HCT116 (cell line): ENCODE measurements around the gene DRD3. TPM values are rescaled to one million over a fixed set of nuclear protein-coding genes. Genes with fewer than 3 reads are reported as not detected.

Experiments
- ATAC-seq: fragments of 200-7000 bp; cut with Tn5 transposase; 2 replicates; pipeline ENCODE4 v1.9.1; 2020; ENCODE audit warnings: mild to moderate bottlenecking, moderate library complexity
- BruUV-seq: library from RNA; stranded (reverse); fragments of 400-500 nt; replicated peaks from 2 replicates; lab custom pipeline; 2021; lab: Mats Ljungman, UMichigan
- CTCF ChIA-PET: fragments of 300-600 bp; sonication (Branson Sonifier 250); formaldehyde crosslinking; loops from one replicate; lab custom pipeline; 2021; ENCODE audit warnings: antibody characterized with exemption; lab: Charles Lee
- POLR2A ChIA-PET: fragments of 300-600, 350-600 bp; sonication (Branson Sonifier 250); formaldehyde crosslinking; loops from one replicate; lab custom pipeline; 2021; ENCODE audit warnings: antibody characterized with exemption; lab: Charles Lee
- RAD21 ChIA-PET, 2 experiments: fragments of 300-600 bp; sonication (Branson Sonifier 250); formaldehyde crosslinking; loops; one replicate each; lab custom pipeline; 2023; ENCODE audit warnings: low total read pairs in 2 of 2; ENCODE audit not compliant: uncharacterized antibody in 2 of 2, unreplicated experiment in 2 of 2, low non-redundant PET in 1 of 2; lab: Charles Lee
- DNase-seq: peaks from one replicate; pipeline ENCODE4 v3.0.0-alpha.2; 2010; ENCODE audit warnings: low read depth, low spot score
- H2AFZ ChIP-seq: fragments of 200-600 bp; shearing (Covaris generic), sonication (generic); 2 replicates; pipeline ENCODE4 v1.6.1; 2017; ENCODE audit warnings: low read depth, mixed run types, mixed read lengths, antibody characterized with exemption, low read length; ENCODE audit not compliant: poor library complexity, severe bottlenecking
- H3K27ac ChIP-seq: 2 replicates; pipeline ENCODE4 v1.5.1; 2012; ENCODE audit warnings: low read depth, low read length
- H3K27me3 ChIP-seq: fragments of 200-600 bp; sonication (generic); 2 replicates; pipeline ENCODE4 v1.6.1; 2016; ENCODE audit warnings: mixed run types, low read length, mixed read lengths; ENCODE audit not compliant: insufficient read depth
- H3K36me3 ChIP-seq, 2 experiments: fragments of 200-500 bp in 1 of 2; fragments of 200-600 bp in 1 of 2; sonication (Bioruptor generic) in 1 of 2; sonication (generic) in 1 of 2; 2 replicates each; pipeline versions ENCODE4 v1.5.1 to v1.6.1; 2014 to 2016; ENCODE audit warnings: low read length in 2 of 2, inconsistent platforms in 1 of 2, mixed read lengths in 1 of 2, mixed run types in 1 of 2; ENCODE audit not compliant: insufficient read depth in 2 of 2, control insufficient read depth in 1 of 2
- H3K4me1 ChIP-seq, 2 experiments: fragments of 200-600 bp in 1 of 2; sonication (generic) in 1 of 2; 2 replicates each; pipeline versions ENCODE4 v1.5.1 to v1.6.1; 2012 to 2017; ENCODE audit warnings: low read length in 2 of 2, inconsistent platforms in 1 of 2, mild to moderate bottlenecking in 1 of 2, mixed read lengths in 1 of 2, mixed run types in 1 of 2, moderate library complexity in 1 of 2; ENCODE audit not compliant: insufficient read depth in 2 of 2, control insufficient read depth in 1 of 2
- H3K4me2 ChIP-seq: fragments of 200-600 bp; sonication (generic); 2 replicates; pipeline ENCODE4 v1.6.1; 2017; ENCODE audit warnings: mixed run types, low read length, mixed read lengths
- H3K4me3 ChIP-seq, 2 experiments: fragments of 200-600 bp in 1 of 2; sonication (generic) in 1 of 2; replicated peaks in 1 of 2; 2 replicates each; pipeline ENCODE4 v1.5.1; 2011 to 2016; ENCODE audit warnings: low read length in 2 of 2, control low read depth in 1 of 2, low read depth in 1 of 2, mild to moderate bottlenecking in 1 of 2, mixed read lengths in 1 of 2, mixed run types in 1 of 2
- H3K79me2 ChIP-seq: fragments of 200-600 bp; sonication (generic); 2 replicates; pipeline ENCODE4 v1.6.1; 2017; ENCODE audit warnings: mild to moderate bottlenecking, mixed run types, low read length, moderate library complexity, mixed read lengths; ENCODE audit not compliant: insufficient read depth
- H3K9ac ChIP-seq: fragments of 200-600 bp; sonication (generic); 2 replicates; pipeline ENCODE4 v1.6.1; 2016; ENCODE audit warnings: low read length, mixed read lengths
- H3K9me2 ChIP-seq: fragments of 200-600 bp; sonication (generic), shearing (Covaris generic); 2 replicates; pipeline ENCODE4 v1.6.1; 2017; ENCODE audit warnings: mixed run types, mild to moderate bottlenecking, moderate library complexity; ENCODE audit not compliant: insufficient read depth
- H3K9me3 ChIP-seq, 2 experiments: fragments of 200-500 bp in 1 of 2; fragments of 200-600 bp in 1 of 2; sonication (Bioruptor generic) in 1 of 2; sonication (generic) in 1 of 2; 2 replicates each; pipeline ENCODE4 v1.6.1; 2014 to 2017; ENCODE audit warnings: low read length in 2 of 2, mixed read lengths in 2 of 2, inconsistent platforms in 1 of 2, low read depth in 1 of 2, mild to moderate bottlenecking in 1 of 2, mixed run types in 1 of 2, moderate library complexity in 1 of 2; ENCODE audit not compliant: control insufficient read depth in 1 of 2, insufficient read depth in 1 of 2
- H4K20me1 ChIP-seq: fragments of 200-600 bp; sonication (generic), shearing (Covaris generic); 2 replicates; pipeline ENCODE4 v1.6.1; 2017; ENCODE audit warnings: mixed run types, mild to moderate bottlenecking, moderate library complexity; ENCODE audit not compliant: insufficient read depth
- FOSL1 ChIP-seq: IDR thresholded peaks from 2 replicates; pipeline ENCODE4 v1.6.1; 2012; ENCODE audit warnings: low read depth
- RAD21 ChIP-seq: IDR thresholded peaks from 2 replicates; pipeline ENCODE4 v1.6.1; 2012; ENCODE audit warnings: low read depth, mild to moderate bottlenecking
- YY1 ChIP-seq: IDR thresholded peaks from 2 replicates; pipeline ENCODE4 v1.6.1; 2011; ENCODE audit warnings: low read length, low read depth, moderate library complexity, mild to moderate bottlenecking; ENCODE audit not compliant: insufficient replicate concordance; ENCODE audit errors: extremely low read depth
- intact Hi-C: fragments of 100-400 bp; cut with micrococcal nuclease; formaldehyde crosslinking; loops from 2 replicates; pipeline ENCODE4 v1.10.0; 2022
- total RNA-seq: library from RNA; stranded (reverse); gene quantifications from one replicate; pipeline ENCODE4 v1.2.1, GENCODE V29; 2021; ENCODE audit not compliant: unreplicated experiment

Gene DRD3
- total RNA-seq, 1 experiment from 2014 or later, result not detected

- no peaks in the 10 kb centered on the region for H3K9me2 ChIP-seq
- H3K27ac ChIP-seq, result no peak overlapping the region
- no peak overlapping the region for H3K4me2 ChIP-seq
- H3K4me3 ChIP-seq, result no peak overlapping the region
- no TSS peak for BruUV-seq
- no peaks in the 10 kb centered on the region for H3K4me1 ChIP-seq
- ChIA-PET CTCF (no interaction called here), RAD21 (no interaction called here), POLR2A (no interaction called here)
- no peaks in the 10 kb centered on the region for H3K27me3 ChIP-seq
- H3K9ac ChIP-seq, result no peak overlapping the region
- no peaks in the 10 kb centered on the region for H3K9me3 ChIP-seq
- H2AFZ ChIP-seq, result no peak overlapping the region
- H4K20me1 ChIP-seq, result peaks cover 7% of the 10 kb centered on the region; the same call in 1 of the 2 replicates
- intact Hi-C loops, result no loop called here
- no peak for DNase-seq
- no peak for ATAC-seq
- peaks cover 43 to 69% of the 10 kb centered on the region in 2 experiments for H3K36me3 ChIP-seq
- H3K79me2 ChIP-seq, result peaks cover 33% of the 10 kb centered on the region
- TF ChIP-seq YY1 (no peak), FOSL1 (no peak)
Measured at GRCh38 chr3:114079761-114080160, 99.1 kb downstream of the DRD3 start.

GRCh38 chr3:114078126-114078525, 100.7 kb downstream of the DRD3 start:
- no peak for TF ChIP-seq RAD21
- Histone ChIP-seq H3K36me3 (peaks cover 51 to 76% of the 10 kb centered on the region in 2 experiments), H2AFZ (no peak overlapping the region), H3K4me1 (no peaks in the 10 kb centered on the region), H3K9ac (no peak overlapping the region), H3K9me3 (no peaks in the 10 kb centered on the region), H3K9me2 (no peaks in the 10 kb centered on the region), H3K4me2 (no peak overlapping the region), H3K4me3 (no peak overlapping the region), H3K27me3 (no peaks in the 10 kb centered on the region), H3K27ac (no peak overlapping the region), H4K20me1 (peaks cover 7% of the 10 kb centered on the region; the same call in 1 of the 2 replicates), H3K79me2 (peaks cover 35% of the 10 kb centered on the region)
- RAD21 ChIA-PET, result no interaction called here
- DNase-seq (no peak), ATAC-seq (no peak)
- POLR2A ChIA-PET, result no interaction called here
- no TSS peak for BruUV-seq
- intact Hi-C loops, result no loop called here
- CTCF ChIA-PET, result no interaction called here

Other genes with a start within 250 kb of the DRD3 start
- 22.8 TPM for gene ZDHHC23, start 231.0 kb downstream of the DRD3 start, total RNA-seq
- gene CCDC191, start 122.5 kb downstream of the DRD3 start, total RNA-seq, result 4.1 TPM
- 47.7 TPM for gene QTRT2, start 122.3 kb downstream of the DRD3 start, total RNA-seq
- gene ZNF80, start 58.5 kb upstream of the DRD3 start, total RNA-seq, result 0.12 TPM
- 0.07 TPM for gene TIGIT, start 115.0 kb upstream of the DRD3 start, total RNA-seq